COLO829 (cell line): ENCODE results near the gene TTC6.

ENCODE experiments used
- DNase-seq: peaks from one replicate; pipeline ENCODE4 v3.0.0; 2012; ENCODE audit warnings: low spot score

TTC6 gene

GRCh38 chr14:37585101-37585511, 10.3 kb upstream of the TTC6 start:
- no peak for DNase-seq

- no peak for DNase-seq
Observed at GRCh38 chr14:37585971-37586796, 9.2 kb upstream of the TTC6 start.

- no peak for DNase-seq
Observed at GRCh38 chr14:37586797-37587130, 8.7 kb upstream of the TTC6 start.

- no peak for DNase-seq
Observed at GRCh38 chr14:37587131-37587803, 8.2 kb upstream of the TTC6 start.

- no peak for DNase-seq
Observed at GRCh38 chr14:37587881-37588666, 7.4 kb upstream of the TTC6 start.

GRCh38 chr14:37588667-37588955, 6.8 kb upstream of the TTC6 start:
- no peak for DNase-seq

- no peak for DNase-seq
Observed at GRCh38 chr14:37588956-37589714, 6.3 kb upstream of the TTC6 start.

GRCh38 chr14:37589715-37590427, 5.6 kb upstream of the TTC6 start:
- no peak for DNase-seq

GRCh38 chr14:37590428-37591139, 4.8 kb upstream of the TTC6 start:
- DNase-seq = no peak

GRCh38 chr14:37591311-37591940, 4.0 kb upstream of the TTC6 start:
- DNase-seq = no peak

GRCh38 chr14:37591941-37592481, 3.4 kb upstream of the TTC6 start:
- DNase-seq = no peak

- no peak for DNase-seq
Observed at GRCh38 chr14:37592482-37593408, 2.7 kb upstream of the TTC6 start.

- no peak for DNase-seq
Observed at GRCh38 chr14:37593511-37594237, 1.8 kb upstream of the TTC6 start.

GRCh38 chr14:37594238-37594970, 1.0 kb upstream of the TTC6 start:
- peak; percentile 48 for DNase-seq

GRCh38 chr14:37595809-37596621, 586 bp downstream of the TTC6 start:
- DNase-seq = no peak

- no peak for DNase-seq
Observed at GRCh38 chr14:37596790-37597472, 1.5 kb downstream of the TTC6 start.
